H9 (cell line): ENCODE measurements around the gene OPRL1. TPM values are rescaled to one million over a fixed set of nuclear protein-coding genes. Genes with fewer than 3 reads are reported as not detected.
A peak's percentile ranks its signal among the peaks of the same experiment; 100 is the strongest.

Experiments
- DNase-seq: peaks from one replicate; pipeline ENCODE4 v3.0.0-alpha.2; 2017
- H2AFZ ChIP-seq: one replicate; pipeline ENCODE4 v1.6.1; 2013; ENCODE audit warnings: mild to moderate bottlenecking, low read length, control low read depth, moderate library complexity
- H2AK5ac ChIP-seq: 2 replicates; pipeline ENCODE4 v1.6.1; 2013; ENCODE audit warnings: low read length, control low read depth, mixed read lengths; ENCODE audit not compliant: insufficient read length
- H2BK120ac ChIP-seq: one replicate; pipeline ENCODE4 v1.6.1; 2013; ENCODE audit warnings: low read depth, mild to moderate bottlenecking, low read length, control low read depth, inconsistent platforms; ENCODE audit not compliant: poor library complexity, severe bottlenecking
- H2BK12ac ChIP-seq: 2 replicates; pipeline ENCODE4 v1.6.1; 2013; ENCODE audit warnings: low read length, control low read depth, mixed read lengths, low read depth; ENCODE audit not compliant: insufficient read length
- H2BK15ac ChIP-seq: 2 replicates; pipeline ENCODE4 v1.6.1; 2013; ENCODE audit warnings: low read depth, low read length, control low read depth
- H2BK20ac ChIP-seq: one replicate; pipeline ENCODE4 v1.6.1; 2013; ENCODE audit warnings: low read depth, mild to moderate bottlenecking, low read length, control low read depth, inconsistent platforms; ENCODE audit not compliant: poor library complexity, severe bottlenecking
- H2BK5ac ChIP-seq: 2 replicates; pipeline ENCODE4 v1.6.1; 2013; ENCODE audit warnings: low read length, control low read depth, mixed read lengths; ENCODE audit not compliant: insufficient read length
- H3K14ac ChIP-seq: 2 replicates; pipeline ENCODE4 v1.6.1; 2013; ENCODE audit warnings: low read length, control low read depth; ENCODE audit not compliant: insufficient read depth
- H3K18ac ChIP-seq: 2 replicates; pipeline ENCODE4 v1.6.1; 2013; ENCODE audit warnings: low read depth, mild to moderate bottlenecking, mixed read lengths, low read length, control low read depth; ENCODE audit not compliant: insufficient read length
- H3K23ac ChIP-seq: 2 replicates; pipeline ENCODE4 v1.6.1; 2013; ENCODE audit warnings: low read length, control low read depth, mixed read lengths, low read depth; ENCODE audit not compliant: insufficient read length
- H3K23me2 ChIP-seq: 2 replicates; pipeline ENCODE4 v1.6.1; 2013; ENCODE audit warnings: low read depth, mild to moderate bottlenecking, mixed read lengths, low read length, control low read depth; ENCODE audit not compliant: insufficient read length, poor library complexity, severe bottlenecking
- H3K27ac ChIP-seq: 2 replicates; pipeline ENCODE4 v1.5.1; 2013; ENCODE audit warnings: low read length, control low read depth, mixed read lengths, low read depth; ENCODE audit not compliant: insufficient read length
- H3K27me3 ChIP-seq: 2 replicates; pipeline ENCODE4 v1.6.1; 2013; ENCODE audit warnings: low read length, control low read depth, inconsistent platforms; ENCODE audit not compliant: insufficient read depth
- H3K4ac ChIP-seq: 2 replicates; pipeline ENCODE4 v1.6.1; 2013; ENCODE audit warnings: low read depth, mild to moderate bottlenecking, control low read depth, inconsistent platforms, low read length, moderate library complexity
- H3K4me1 ChIP-seq: 2 replicates; pipeline ENCODE4 v1.6.1; 2013; ENCODE audit warnings: low read length, control low read depth, inconsistent platforms; ENCODE audit not compliant: insufficient read depth
- H3K4me2 ChIP-seq: 2 replicates; pipeline ENCODE4 v1.6.1; 2013; ENCODE audit warnings: low read length, control low read depth, mixed read lengths; ENCODE audit not compliant: insufficient read length, insufficient read depth
- H3K56ac ChIP-seq: 2 replicates; pipeline ENCODE4 v1.6.1; 2013; ENCODE audit warnings: low read depth, mild to moderate bottlenecking, mixed read lengths, low read length, control low read depth; ENCODE audit not compliant: insufficient read length
- H3K79me1 ChIP-seq: 2 replicates; pipeline ENCODE4 v1.6.1; 2013; ENCODE audit warnings: low read depth, mild to moderate bottlenecking, moderate library complexity, low read length, control low read depth, inconsistent platforms; ENCODE audit not compliant: insufficient read depth, poor library complexity, severe bottlenecking
- H3K79me2 ChIP-seq: 2 replicates; pipeline ENCODE4 v1.6.1; 2013; ENCODE audit warnings: low read length, control low read depth, inconsistent platforms; ENCODE audit not compliant: insufficient read depth
- H3K9ac ChIP-seq: 2 replicates; pipeline ENCODE4 v1.6.1; 2013; ENCODE audit warnings: low read length, control low read depth, mixed read lengths; ENCODE audit not compliant: insufficient read length; ENCODE audit errors: extremely low read depth
- H3K9me3 ChIP-seq: one replicate; pipeline ENCODE4 v1.6.1; 2013; ENCODE audit warnings: low read depth, low read length, inconsistent platforms; ENCODE audit not compliant: control insufficient read depth
- H3T11ph ChIP-seq: one replicate; pipeline ENCODE4 v1.6.1; 2013; ENCODE audit warnings: mild to moderate bottlenecking, low read length, control low read depth, inconsistent platforms
- H4K20me1 ChIP-seq: one replicate; pipeline ENCODE4 v1.6.1; 2013; ENCODE audit not compliant: control insufficient read depth, insufficient read length, insufficient read depth
- H4K5ac ChIP-seq: 2 replicates; pipeline ENCODE4 v1.6.1; 2013; ENCODE audit warnings: low read depth, mild to moderate bottlenecking, mixed read lengths, low read length, control low read depth; ENCODE audit not compliant: insufficient read length
- H4K8ac ChIP-seq: replicated peaks from 2 replicates; pipeline ENCODE4 v1.6.1; 2013; ENCODE audit warnings: low read length, control low read depth, mixed read lengths, low read depth; ENCODE audit not compliant: insufficient read length
- H4K91ac ChIP-seq: 2 replicates; pipeline ENCODE4 v1.6.1; 2013; ENCODE audit warnings: low read depth, mild to moderate bottlenecking, moderate library complexity, mixed read lengths, low read length, control low read depth; ENCODE audit not compliant: insufficient read length
- H3K27ac Mint-ChIP-seq, 3 experiments: 2 replicates in 2 of 3; 3 replicates in 1 of 3; pipeline ENCODE4 v1.8.0; 2020 to 2021; ENCODE audit warnings: mixed read lengths in 3 of 3, mild to moderate bottlenecking in 1 of 3, moderate library complexity in 1 of 3
- H3K27me3 Mint-ChIP-seq: 2 replicates; pipeline ENCODE4 v1.8.0; 2021; ENCODE audit warnings: low read depth, mild to moderate bottlenecking, moderate library complexity, mixed read lengths
- H3K36me3 Mint-ChIP-seq, 3 experiments: 2 replicates in 2 of 3; 3 replicates in 1 of 3; pipeline ENCODE4 v1.8.0; 2020 to 2021; ENCODE audit warnings: low read depth in 3 of 3, mixed read lengths in 3 of 3; ENCODE audit not compliant: insufficient read depth in 1 of 3
- H3K4me1 Mint-ChIP-seq, 2 experiments: 2 replicates each; pipeline ENCODE4 v1.8.0; 2020; ENCODE audit warnings: mixed read lengths in 2 of 2
- H3K4me3 Mint-ChIP-seq, 2 experiments: 2 replicates in 1 of 2; 3 replicates in 1 of 2; pipeline ENCODE4 v1.8.0; 2020 to 2021; ENCODE audit warnings: mild to moderate bottlenecking in 2 of 2, mixed read lengths in 2 of 2, moderate library complexity in 1 of 2
- H3K9me3 Mint-ChIP-seq, 2 experiments: 2 replicates in 1 of 2; 3 replicates in 1 of 2; pipeline ENCODE4 v1.8.0; 2020; ENCODE audit warnings: mild to moderate bottlenecking in 2 of 2, mixed read lengths in 2 of 2, moderate library complexity in 1 of 2
- CTCF ChIP-seq: fragments of 200-600 bp; sonication (generic); conservative IDR thresholded peaks from 3 replicates; pipeline ENCODE4 v1.8.0; 2021; ENCODE audit warnings: antibody characterized with exemption, mild to moderate bottlenecking
- WGBS: extraction: QIAGEN DNeasy Blood & Tissue Kit; methylation state at CpG from one replicate; pipeline ENCODE4 v1.1.7; 2013; ENCODE audit warnings: missing lambda C conversion rate, low lambda C conversion rate, mixed read lengths; ENCODE audit not compliant: insufficient read length; ENCODE audit errors: extremely low coverage; 5-methylcytosine and 5-hydroxymethylcytosine counted together
- total RNA-seq: library from RNA; stranded (reverse); gene quantifications from 2 replicates; pipeline ENCODE4 v1.2.1, GENCODE V29; 2021

OPRL1 gene
- total RNA-seq, 1 experiment from 2014 or later, result 0.90 TPM

DNA sequence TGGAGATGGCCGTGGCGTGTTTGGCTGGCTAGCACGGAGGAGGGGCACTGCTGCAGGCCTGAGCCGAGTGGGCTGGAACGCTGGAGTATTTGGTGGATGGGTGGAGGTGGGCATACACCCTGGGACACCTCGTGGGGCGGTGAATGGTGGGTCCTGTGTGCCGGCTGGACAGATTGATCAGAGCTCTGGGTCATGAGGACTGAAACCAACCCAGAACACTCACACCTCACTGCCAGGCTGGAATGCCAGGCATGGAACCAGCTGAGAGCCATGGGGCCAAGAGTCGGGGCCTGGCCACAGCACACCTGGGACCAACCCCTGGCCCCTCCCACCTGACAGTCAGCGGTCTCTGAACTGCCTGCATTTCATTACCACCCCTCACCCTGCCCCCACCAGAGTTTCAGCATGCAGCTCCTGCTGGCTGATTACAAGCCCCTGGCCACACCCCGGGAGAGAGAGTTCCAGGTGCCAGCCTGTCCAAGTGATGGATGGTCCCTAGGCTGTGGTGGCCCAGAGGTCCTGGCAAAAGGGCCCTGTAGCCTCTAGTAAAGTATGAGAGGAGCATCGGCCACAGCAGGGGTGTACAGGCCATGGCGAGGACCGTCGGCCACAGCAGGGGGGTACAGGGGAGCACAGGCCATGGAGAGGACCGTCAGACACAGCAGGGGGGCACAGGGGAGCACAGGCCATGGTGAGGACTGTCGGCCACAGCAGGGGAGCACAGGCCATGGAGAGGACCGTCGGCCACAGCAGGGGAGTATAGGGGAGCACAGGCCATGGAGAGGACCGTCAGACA lies 24.2 kb downstream of the OPRL1 start:
- no peak overlapping the region for H2BK20ac ChIP-seq
- H3K14ac ChIP-seq, result no peak overlapping the region
- H2BK5ac ChIP-seq, result no peak overlapping the region
- no peak overlapping the region for H4K91ac ChIP-seq
- H4K20me1 ChIP-seq, result no peaks in the 10 kb centered on the region
- no peaks in the 10 kb centered on the region for H3K79me2 ChIP-seq
- no peaks in the 10 kb centered on the region for H3K23me2 ChIP-seq
- no peak overlapping the region for H3K4me2 ChIP-seq
- H3K56ac ChIP-seq, result no peak overlapping the region
- no peak overlapping the region for H2AK5ac ChIP-seq
- H3K4me1 ChIP-seq, result no peaks in the 10 kb centered on the region
- no peak overlapping the region for H4K8ac ChIP-seq
- no peak overlapping the region for H3K23ac ChIP-seq
- no peaks in the 10 kb centered on the region for H3K79me1 ChIP-seq
- H3K9me3 ChIP-seq, result no peaks in the 10 kb centered on the region
- peaks cover 47% of the 10 kb centered on the region for H3K27me3 Mint-ChIP-seq
- H3K9ac ChIP-seq, result no peak overlapping the region
- no peak overlapping the region for H4K5ac ChIP-seq
- no peak overlapping the region for H2AFZ ChIP-seq
- H2BK12ac ChIP-seq, result no peak overlapping the region
- H3K27ac ChIP-seq, result no peak overlapping the region
- H3K36me3 Mint-ChIP-seq, result no peaks in the 10 kb centered on the region
- H3K27ac Mint-ChIP-seq, result peak overlapping the region in 1 of 3 experiments; percentile 30; a peak in 1 of 7 replicates
- no peak overlapping the region for H2BK120ac ChIP-seq
- H3T11ph ChIP-seq, result no peak overlapping the region
- DNase-seq, result no peak
- H3K4me3 Mint-ChIP-seq, result peak overlapping the region in 1 of 2 experiments; percentile 63; a peak in 2 of 5 replicates
- peaks cover 9 to 14% of the 10 kb centered on the region in 2 experiments; a peak in 3 of 4 replicates for H3K4me1 Mint-ChIP-seq
- H3K9me3 Mint-ChIP-seq, result no peaks in the 10 kb centered on the region
- H3K18ac ChIP-seq, result no peak overlapping the region
- H2BK15ac ChIP-seq, result no peak overlapping the region
- no peak overlapping the region for H3K4ac ChIP-seq
- H3K27me3 ChIP-seq, result peaks cover 3% of the 10 kb centered on the region; the same call in 1 of the 2 replicates
- no peak for TF ChIP-seq CTCF
- WGBS, result no CpG with 5 or more reads among the region's 20 CpGs
